K562 (cell line): ENCODE measurements around the gene HSD11B2.

Experiments used
- ELF1 ChIP-seq: fragments of 200-800 bp; sonication (Bioruptor generic); IDR thresholded peaks from 2 replicates; pipeline ENCODE4 v1.6.1; 2016; ENCODE audit warnings: missing genetic modification characterization, missing compliant biosample characterization
- EP300 ChIP-seq: IDR thresholded peaks from 2 replicates; pipeline ENCODE4 v1.6.1; 2012; ENCODE audit warnings: low read length, improper control_type of control experiment
- EZH2 ChIP-seq: IDR thresholded peaks from 2 replicates; pipeline ENCODE4 v1.6.1; 2012; ENCODE audit warnings: low read depth, mild to moderate bottlenecking, inconsistent platforms, low read length, borderline replicate concordance
- HDAC2 ChIP-seq: fragments of 450-650 bp; IDR thresholded peaks from 2 replicates; pipeline ENCODE4 v1.6.1; 2016; ENCODE audit warnings: mild to moderate bottlenecking
- MYNN ChIP-seq, 2 experiments: sonication (generic); formaldehyde crosslinking in 1 of 2; IDR thresholded peaks; 2 replicates each; pipeline versions ENCODE4 v1.5.0 to v1.6.1; 2016 to 2020; ENCODE audit warnings: antibody characterized with exemption in 1 of 2, missing genetic modification reagents in 1 of 2
- NR2C2 ChIP-seq, 2 experiments: fragments of 200-800 bp in 1 of 2; sonication (Bioruptor generic) in 1 of 2; sonication (generic) in 1 of 2; formaldehyde crosslinking in 1 of 2; IDR thresholded peaks; 2 replicates each; pipeline versions ENCODE4 v1.6.1 to v1.8.0; 2016 to 2022; ENCODE audit warnings: mild to moderate bottlenecking in 1 of 2, missing compliant biosample characterization in 1 of 2, missing genetic modification characterization in 1 of 2, missing genetic modification reagents in 1 of 2
- RAD21 ChIP-seq, 2 experiments: fragments of 250-450 bp in 1 of 2; fragments of 450-650 bp in 1 of 2; sonication (Bioruptor Pico) in 1 of 2; formaldehyde crosslinking in 1 of 2; IDR thresholded peaks in 1 of 2; conservative IDR thresholded peaks in 1 of 2; 2 replicates each; pipeline versions ENCODE4 v1.4.0 to v1.8.0; 2020 to 2022; ENCODE audit warnings: mild to moderate bottlenecking in 2 of 2, moderate library complexity in 1 of 2
- SUPT5H ChIP-seq: fragments of 450-650 bp; IDR thresholded peaks from 2 replicates; pipeline ENCODE4 v1.6.1; 2016
- ZNF143 ChIP-seq: sonication (generic); formaldehyde crosslinking; IDR thresholded peaks from 2 replicates; pipeline ENCODE4 v1.9.0; 2022; ENCODE audit warnings: mild to moderate bottlenecking, missing genetic modification reagents
- TF ChIP-seq, protein P1 (sequence below), 3 experiments: IDR thresholded peaks in 2 of 3; conservative IDR thresholded peaks in 1 of 3; 2 replicates each; pipeline ENCODE4 v1.5.1; 2011 to 2012; ENCODE audit warnings: low read length in 3 of 3, mild to moderate bottlenecking in 3 of 3, control low read depth in 2 of 3, improper control_type of control experiment in 1 of 3, inconsistent platforms in 1 of 3, low read depth in 1 of 3, mixed read lengths in 1 of 3, moderate library complexity in 1 of 3; ENCODE audit not compliant: insufficient read depth in 2 of 3
- TF ChIP-seq, protein P2 (sequence below): fragments of 450-650 bp; IDR thresholded peaks from 2 replicates; pipeline ENCODE4 v1.6.1; 2018; ENCODE audit not compliant: partially characterized antibody
- TF ChIP-seq, protein P3 (sequence below): fragments of 450-650 bp; IDR thresholded peaks from one replicate; pipeline ENCODE4 v1.6.1; 2018; ENCODE audit warnings: mild to moderate bottlenecking, moderate library complexity; ENCODE audit not compliant: partially characterized antibody

DNA sequence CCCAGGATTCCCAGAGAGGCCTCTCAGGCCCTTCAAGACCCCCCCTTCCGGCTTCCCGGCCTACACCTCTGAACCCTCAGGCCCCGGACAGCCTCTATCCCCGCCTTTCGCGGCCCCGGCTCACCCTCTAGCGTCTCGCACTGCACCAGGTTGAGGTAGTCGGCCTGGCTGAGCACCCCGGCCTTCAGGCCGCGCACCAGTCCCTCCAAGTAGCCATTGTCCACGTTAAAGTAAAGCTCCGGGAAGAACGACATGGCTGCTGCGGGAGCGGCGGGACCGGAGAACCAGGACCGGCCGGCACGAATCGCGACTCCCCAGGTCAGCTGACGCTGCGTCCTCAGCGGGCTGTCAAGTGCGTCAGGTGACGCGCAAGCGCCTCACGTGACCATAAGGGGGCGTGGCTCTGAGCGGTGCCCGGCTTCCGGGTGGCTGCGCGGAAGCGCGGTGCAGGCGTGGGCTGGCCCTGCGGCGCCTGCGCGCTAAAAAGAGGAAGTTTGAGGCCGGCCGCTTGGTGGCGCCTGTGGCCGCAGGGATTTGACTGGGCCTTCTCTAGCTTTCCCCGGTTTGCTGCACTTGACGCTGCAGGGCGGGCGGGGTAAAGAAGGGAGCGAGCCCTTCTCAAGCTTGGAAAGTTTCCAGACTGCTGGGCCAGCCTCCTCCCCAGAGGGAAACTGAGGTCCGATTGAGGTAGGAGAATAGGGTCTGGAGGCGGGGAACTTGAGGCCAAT, 50.1 kb downstream of the HSD11B2 start, which contains the start of gene ATP6V0D1:
- TF ChIP-seq, protein P1, sequence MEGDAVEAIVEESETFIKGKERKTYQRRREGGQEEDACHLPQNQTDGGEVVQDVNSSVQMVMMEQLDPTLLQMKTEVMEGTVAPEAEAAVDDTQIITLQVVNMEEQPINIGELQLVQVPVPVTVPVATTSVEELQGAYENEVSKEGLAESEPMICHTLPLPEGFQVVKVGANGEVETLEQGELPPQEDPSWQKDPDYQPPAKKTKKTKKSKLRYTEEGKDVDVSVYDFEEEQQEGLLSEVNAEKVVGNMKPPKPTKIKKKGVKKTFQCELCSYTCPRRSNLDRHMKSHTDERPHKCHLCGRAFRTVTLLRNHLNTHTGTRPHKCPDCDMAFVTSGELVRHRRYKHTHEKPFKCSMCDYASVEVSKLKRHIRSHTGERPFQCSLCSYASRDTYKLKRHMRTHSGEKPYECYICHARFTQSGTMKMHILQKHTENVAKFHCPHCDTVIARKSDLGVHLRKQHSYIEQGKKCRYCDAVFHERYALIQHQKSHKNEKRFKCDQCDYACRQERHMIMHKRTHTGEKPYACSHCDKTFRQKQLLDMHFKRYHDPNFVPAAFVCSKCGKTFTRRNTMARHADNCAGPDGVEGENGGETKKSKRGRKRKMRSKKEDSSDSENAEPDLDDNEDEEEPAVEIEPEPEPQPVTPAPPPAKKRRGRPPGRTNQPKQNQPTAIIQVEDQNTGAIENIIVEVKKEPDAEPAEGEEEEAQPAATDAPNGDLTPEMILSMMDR (IDR thresholded peaks at IDR 0.05 in 2 of 3, conservative IDR thresholded peaks at IDR 0.05 in 1 of 3; ENCODE audit: insufficient read depth in 2 of 3, low read depth in 1 of 3, low read length in 3 of 3) = peak; percentile 90 to 98 (median 93)
- TF ChIP-seq MYNN (IDR thresholded peaks at IDR 0.05) (peak; percentile 40), MYNN (CRISPR knock-in tag; IDR thresholded peaks at IDR 0.05) (no peak), HDAC2 (peak; percentile 88), EP300 (peak; percentile 27; the same call in 1 of the 2 replicates), SUPT5H (peak; percentile 73), EZH2 (no peak), RAD21 (CRISPR knock-in tag; conservative IDR thresholded peaks at IDR 0.05 in 1 of 2, IDR thresholded peaks at IDR 0.05 in 1 of 2) (peak; percentile 70 to 79), NR2C2 (CRISPR knock-in tag; IDR thresholded peaks at IDR 0.05) (peak; percentile 54; the same call in 1 of the 2 replicates), NR2C2 (tag; IDR thresholded peaks at IDR 0.05) (peak; percentile 76), ZNF143 (CRISPR knock-in tag) (0 out of 2 replicates have a peak, but pooled peaks have one; percentile 27), ELF1 (tag) (peak; percentile 100)
- TF ChIP-seq, protein P2, sequence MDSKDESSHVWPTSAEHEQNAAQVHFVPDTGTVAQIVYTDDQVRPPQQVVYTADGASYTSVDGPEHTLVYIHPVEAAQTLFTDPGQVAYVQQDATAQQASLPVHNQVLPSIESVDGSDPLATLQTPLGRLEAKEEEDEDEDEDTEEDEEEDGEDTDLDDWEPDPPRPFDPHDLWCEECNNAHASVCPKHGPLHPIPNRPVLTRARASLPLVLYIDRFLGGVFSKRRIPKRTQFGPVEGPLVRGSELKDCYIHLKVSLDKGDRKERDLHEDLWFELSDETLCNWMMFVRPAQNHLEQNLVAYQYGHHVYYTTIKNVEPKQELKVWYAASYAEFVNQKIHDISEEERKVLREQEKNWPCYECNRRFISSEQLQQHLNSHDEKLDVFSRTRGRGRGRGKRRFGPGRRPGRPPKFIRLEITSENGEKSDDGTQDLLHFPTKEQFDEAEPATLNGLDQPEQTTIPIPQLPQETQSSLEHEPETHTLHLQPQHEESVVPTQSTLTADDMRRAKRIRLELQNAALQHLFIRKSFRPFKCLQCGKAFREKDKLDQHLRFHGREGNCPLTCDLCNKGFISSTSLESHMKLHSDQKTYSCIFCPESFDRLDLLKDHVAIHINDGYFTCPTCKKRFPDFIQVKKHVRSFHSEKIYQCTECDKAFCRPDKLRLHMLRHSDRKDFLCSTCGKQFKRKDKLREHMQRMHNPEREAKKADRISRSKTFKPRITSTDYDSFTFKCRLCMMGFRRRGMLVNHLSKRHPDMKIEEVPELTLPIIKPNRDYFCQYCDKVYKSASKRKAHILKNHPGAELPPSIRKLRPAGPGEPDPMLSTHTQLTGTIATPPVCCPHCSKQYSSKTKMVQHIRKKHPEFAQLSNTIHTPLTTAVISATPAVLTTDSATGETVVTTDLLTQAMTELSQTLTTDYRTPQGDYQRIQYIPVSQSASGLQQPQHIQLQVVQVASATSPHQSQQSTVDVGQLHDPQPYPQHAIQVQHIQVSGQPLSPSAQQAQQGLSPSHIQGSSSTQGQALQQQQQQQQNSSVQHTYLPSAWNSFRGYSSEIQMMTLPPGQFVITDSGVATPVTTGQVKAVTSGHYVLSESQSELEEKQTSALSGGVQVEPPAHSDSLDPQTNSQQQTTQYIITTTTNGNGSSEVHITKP = peak; percentile 24
- TF ChIP-seq, protein P3, sequence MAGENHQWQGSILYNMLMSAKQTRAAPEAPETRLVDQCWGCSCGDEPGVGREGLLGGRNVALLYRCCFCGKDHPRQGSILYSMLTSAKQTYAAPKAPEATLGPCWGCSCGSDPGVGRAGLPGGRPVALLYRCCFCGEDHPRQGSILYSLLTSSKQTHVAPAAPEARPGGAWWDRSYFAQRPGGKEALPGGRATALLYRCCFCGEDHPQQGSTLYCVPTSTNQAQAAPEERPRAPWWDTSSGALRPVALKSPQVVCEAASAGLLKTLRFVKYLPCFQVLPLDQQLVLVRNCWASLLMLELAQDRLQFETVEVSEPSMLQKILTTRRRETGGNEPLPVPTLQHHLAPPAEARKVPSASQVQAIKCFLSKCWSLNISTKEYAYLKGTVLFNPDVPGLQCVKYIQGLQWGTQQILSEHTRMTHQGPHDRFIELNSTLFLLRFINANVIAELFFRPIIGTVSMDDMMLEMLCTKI = no peak
